Measurements from ENCODE around the gene HOXA3. TPM values are rescaled to one million over a fixed set of nuclear protein-coding genes. Genes with fewer than 3 reads are reported as not detected.

The HOXA3 gene
- total RNA-seq, 1 experiment from 2014 or later: not detected

DNA sequence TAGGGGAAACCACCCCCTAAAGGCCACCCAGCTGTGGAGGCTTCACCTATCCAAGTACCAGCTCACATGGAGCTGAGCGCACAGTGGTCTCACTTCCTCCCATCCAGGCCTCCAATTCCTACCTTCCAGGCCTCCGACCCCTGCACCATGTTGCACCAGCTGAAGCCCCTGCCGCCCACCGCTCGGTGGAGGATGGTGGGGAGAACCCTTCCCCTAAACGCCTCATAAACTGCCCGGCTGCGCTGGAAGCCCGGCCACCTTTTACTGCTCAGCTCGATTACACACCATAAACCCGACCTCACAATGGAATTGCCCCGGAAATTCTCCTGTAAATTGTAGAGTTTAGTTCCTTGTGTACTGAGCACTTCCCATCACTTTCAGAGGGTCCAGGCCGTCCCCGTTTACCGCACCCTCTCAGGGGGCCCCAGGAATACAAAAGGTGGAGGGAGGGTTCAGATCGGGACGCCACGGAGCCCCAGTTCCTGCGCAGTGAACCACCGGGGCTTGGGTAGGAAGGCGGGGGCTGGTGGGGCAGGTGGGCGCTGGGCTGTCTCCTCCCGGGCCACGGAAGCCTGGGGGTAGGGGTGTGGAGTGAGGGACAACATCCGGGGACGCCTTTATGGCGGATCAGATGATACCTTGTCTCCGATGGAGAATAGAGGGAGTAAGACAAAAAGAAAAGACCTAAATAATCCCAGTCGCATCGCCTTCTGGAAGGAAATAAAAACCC lies 5.5 kb upstream of the HOXA3 start:
- no peak for DNase-seq (ENCODE audit: low read depth)

DNA sequence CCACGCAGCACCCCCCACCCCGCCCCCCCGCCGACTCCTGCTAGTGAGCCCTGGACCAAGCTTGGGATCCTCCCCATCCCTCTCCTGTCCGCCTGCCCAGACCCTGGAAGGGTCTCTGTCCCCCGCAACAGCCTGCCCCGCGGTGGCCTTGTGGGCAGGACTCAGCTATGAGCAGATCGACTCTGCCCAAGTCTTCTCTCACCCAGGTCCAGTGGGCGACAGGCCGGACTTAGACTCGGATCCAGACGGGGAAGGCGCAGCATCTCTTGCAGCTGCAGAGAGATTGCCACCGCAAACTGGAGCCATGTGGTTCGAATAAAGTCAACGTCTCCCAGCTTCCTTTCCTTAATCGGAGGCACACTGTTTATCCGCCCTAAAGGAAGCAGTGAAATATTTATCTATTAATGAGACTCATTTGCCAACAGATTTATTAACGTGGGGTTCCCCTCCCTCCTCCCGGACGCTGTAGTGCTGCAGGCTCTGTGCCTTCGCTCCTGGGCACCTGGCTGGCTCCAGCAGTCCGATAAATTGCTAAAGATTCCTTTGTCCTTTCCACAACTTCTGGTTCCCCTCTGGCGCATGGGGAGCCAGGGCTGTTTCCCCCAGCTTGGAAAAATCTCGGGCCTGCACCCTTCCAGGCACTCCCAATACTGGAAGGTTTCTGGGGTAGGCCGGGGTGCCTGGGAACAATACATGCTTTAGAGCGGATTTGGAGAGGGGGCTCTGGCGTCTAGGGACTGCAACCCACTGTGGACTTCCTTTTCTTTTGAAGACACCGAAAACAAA lies 4.7 kb upstream of the HOXA3 start:
- no peak for DNase-seq (ENCODE audit: low read depth)

DNA sequence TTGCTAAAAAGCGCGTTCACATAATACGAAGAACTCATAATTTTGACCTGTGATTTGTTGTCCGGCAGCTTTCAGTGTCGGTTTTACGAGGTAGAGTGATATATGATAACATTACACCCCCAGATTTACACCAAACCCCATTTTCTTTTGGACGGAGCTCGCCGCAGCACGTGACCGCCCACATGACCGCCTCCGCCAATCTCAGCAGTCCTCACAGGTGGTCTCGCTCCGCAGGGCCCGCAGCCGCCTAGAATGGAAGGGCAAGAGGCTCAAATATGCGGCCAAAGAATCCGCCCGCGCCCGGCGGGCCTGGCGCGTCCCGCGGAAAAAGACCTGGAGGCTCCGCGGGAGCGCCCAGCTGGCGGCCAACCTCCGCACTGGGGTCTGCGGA lies 4.1 kb upstream of the HOXA3 start, which contains the start of gene HOXA7:
Gene HOXA7, minus strand, starts transcription at position 168 of the 391 bp plus-strand sequence. Its CDS starts 130 bp downstream, at position 38.
- no peak for DNase-seq (ENCODE audit: low read depth)

DNA sequence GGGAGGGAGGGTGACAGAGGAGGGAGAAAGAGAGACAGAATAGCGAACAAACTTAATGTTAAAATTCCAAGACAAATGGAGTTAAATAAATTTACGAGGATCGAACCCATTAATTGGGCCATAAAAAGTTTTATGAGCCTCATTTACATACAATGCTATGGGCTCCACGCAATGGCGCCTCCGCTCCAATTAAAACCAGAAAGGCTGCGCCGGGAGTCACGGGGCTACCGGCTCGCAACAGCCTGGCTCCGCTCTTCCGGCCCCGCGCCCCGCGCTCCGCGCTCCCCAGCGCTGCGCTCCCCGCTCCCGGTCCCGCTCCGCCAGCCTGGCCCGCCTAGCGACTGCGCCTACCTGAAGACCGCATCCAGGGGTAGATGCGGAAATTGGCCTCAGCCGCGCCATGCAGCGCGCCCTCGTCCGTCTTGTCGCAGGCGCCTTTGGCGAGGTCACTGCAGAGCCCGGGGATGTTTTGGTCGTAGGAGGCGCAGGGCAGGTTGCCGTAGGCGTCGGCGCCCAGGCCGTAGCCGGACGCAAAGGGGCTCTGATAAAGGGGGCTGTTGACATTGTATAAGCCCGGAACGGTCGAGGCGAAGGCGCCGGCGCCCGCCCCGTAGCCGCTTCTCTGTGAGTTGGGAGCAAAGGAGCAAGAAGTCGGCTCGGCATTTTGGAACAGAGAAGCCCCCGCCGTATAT lies 3.6 kb upstream of the HOXA3 start:
- no peak for DNase-seq (ENCODE audit: low read depth)

DNA sequence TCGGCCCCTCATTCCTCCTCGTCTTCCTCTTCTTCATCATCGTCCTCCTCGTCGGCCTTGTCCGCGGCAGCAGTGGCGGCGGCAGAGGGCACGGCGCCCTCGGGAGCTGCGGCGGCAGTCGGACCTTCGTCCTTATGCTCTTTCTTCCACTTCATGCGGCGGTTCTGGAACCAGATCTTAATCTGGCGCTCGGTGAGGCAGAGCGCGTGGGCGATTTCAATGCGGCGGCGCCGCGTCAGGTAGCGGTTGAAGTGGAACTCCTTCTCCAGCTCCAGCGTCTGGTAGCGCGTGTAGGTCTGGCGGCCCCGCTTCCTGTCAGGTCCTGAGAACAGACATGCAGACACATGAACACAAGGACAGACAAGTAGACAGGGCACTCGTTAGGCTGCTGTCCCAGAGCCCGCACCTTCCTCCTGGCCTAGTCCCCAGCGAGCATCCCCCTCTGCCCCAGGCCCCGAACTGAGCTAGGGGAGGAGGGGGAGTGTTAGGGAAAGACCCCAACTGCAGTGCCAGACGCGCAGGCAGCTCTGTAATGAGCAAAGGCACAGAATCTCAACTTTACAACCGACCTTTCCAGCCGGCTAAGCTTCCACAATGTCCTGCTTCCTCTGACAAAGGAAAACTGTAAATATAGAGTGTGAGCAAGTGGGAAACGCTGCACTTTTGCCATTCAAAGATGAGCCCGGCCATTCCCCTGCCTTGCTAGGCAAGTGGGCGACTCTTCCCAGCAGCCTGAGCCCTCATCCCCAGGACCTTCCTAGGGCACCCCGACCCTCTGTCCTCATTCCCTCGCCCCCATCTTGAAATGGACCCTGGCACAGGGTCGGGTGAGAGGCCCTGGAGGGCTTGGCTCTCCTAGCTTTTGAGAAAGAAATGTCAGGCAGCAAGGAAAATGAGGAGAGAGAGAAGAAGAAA lies 2.8 kb upstream of the HOXA3 start:
- DNase-seq (ENCODE audit: low read depth): no peak

DNA sequence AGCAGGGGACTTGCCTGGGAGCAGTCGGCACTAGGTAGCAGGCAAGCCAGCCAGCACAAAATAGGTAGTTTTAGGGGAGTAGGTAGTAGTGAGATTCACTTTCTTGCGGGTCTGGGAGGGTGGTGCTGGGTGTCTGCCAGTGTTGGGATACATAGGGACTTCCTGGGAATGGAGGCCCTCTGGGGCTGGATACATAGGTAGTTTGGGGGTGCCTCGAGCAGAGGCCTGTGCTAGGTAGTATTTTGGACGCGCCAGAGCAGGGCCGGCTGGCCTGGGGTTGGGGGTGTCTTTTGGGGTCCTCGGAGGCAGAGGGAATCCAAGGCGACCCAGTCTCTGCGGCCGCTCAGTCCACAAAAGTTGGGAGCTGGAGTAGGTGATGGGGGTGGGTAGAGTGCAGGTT lies 2.0 kb upstream of the HOXA3 start:
- no peak for DNase-seq (ENCODE audit: low read depth)

DNA sequence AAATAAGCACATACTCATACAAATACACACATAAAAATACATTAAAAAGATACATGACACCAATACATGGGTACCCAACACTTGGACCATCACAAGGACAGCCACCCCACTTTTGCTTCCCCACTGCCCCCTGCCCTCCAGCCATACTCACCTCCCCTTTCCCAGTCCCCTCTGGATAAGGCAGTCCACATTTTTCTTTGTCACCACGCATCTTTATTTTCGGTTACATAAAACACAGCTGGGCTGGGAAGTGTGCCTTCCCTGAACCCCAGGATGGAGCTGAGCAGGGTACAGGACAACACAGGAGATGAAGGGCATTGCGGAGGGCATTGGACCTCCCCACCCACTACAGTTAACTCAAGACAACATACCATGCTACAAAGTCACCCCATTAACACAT lies 1.1 kb upstream of the HOXA3 start:
- DNase-seq (ENCODE audit: low read depth): no peak

DNA sequence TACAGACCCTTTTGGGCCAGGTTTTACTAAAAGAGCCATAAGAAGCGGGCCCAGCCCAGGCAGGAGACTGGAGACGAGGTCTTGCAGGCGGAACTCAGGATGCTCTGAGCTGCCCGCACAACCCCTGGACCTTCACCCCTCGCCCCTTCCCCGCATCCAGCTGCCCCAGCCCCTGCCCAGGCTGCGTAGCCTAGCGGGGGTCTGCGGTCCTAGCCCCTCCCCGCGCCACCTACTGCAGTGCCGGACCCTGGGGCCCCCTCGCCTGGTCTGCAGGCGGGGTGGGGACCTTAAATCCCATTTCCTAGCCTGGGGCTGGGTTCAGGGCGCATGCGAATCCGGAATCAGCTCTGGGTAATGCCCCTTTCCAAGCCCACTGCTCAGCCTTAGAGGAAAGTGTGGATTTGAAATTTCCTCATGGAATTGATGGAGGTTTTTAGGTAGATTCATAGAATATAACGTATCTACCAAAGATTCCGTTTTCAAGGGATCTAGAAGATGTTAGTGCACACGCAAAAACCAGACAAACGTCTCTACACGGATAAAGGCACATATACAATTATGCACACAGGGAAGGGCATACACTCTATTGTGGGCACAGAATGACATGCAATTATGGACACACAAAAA lies 546 bp upstream of the HOXA3 start:
- DNase-seq (ENCODE audit: low read depth): no peak

DNA sequence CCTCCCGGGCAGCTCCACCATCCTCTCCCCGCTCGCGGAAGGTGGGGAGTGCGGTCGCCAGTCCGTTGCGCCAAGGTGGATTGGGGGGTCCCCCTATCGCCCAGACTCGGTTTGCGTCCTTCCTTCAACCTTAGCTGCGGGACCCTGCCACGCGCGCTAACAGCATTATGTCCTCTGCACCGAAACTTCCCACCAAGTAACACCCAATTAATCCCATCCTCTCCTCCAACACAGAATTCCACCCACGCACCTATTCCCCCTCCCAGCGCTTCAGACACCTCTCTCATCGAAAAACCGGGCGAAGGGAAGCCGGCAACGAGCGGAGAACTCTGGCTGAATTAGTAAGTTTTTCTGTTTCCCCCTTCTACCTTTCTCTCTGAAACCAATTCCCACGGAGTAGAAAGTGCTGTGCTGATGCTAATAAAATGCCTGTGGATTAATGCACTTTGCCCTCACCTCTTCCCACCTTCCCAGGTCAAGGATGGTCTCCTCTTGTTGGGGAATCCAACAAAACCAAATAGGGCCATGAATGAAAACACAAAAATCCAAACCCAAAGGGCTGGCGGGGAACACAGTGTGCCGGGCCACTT lies 947 bp downstream of the HOXA3 start:
- no peak for DNase-seq (ENCODE audit: low read depth)

DNA sequence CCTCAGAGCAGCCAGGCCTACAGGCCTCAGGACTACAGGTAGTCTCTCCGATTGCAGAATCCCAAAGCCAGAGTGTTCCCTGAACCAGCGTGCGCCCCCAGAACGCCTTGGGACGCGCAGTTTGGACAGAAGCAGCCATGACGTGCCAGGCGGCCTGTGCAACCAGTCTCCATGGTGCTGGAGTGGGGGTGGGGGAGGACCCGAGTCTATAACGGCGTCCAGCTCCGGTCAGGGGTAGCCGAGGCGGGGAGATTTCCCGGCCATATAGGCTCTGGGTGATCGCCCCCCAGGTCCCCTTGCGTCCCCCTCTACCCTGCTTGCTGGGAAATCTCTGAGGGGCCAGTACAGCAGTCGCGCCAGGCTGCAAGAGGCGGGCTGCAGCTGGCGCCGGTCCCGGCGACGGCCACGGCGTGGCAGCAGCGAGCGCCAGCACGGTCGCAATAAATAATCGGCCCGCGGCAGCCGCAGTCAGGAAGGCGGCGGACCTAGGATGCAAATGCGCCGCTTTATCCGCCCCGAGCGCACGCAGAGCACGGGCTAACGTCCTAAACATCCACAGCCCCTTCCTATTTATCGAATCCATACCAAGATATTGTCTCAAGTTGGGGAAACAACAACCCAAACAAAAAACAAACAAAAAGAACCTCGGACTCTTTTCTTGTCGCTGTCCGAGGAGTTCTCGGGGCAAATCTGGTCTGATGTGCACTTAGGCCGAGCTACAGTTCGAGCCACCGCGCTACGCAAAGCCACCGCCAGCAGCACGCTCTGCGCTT lies 1.6 kb downstream of the HOXA3 start:
- DNase-seq (ENCODE audit: low read depth): peak; percentile 75

DNA sequence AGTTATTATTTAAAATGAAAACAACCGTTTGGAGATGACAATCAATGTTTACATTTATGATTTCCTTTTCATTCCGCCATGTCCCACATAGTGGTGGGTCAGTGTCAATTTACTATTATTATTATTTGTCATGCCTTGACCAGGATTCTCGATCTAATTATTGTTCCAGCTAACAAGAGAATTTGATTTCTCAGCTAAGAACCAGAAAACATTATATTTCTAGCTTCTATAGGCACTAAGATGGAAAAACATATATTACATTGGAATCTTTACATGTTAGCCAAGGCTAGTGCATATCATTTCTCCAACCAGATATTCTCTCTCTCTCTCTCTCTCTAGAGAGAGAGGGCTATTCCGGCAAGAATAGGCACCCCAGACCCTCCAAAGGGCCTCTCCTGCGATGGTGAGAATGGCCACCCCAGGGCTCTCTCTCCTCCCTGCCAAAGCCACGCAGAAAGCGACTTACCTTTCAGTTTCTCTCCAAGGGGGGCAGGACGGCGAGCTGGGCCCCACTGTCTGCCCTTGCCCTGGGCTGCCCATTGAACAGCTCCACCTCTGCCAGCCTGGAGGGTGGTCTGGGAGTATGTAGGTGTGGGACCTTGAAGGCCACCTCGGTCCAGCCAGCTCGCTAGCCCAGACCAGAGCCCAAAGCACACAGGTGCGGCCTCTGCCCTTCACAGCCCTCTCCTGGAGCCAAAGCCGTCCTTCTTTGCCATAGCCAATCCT lies 2.4 kb downstream of the HOXA3 start:
- no peak for DNase-seq (ENCODE audit: low read depth)

DNA sequence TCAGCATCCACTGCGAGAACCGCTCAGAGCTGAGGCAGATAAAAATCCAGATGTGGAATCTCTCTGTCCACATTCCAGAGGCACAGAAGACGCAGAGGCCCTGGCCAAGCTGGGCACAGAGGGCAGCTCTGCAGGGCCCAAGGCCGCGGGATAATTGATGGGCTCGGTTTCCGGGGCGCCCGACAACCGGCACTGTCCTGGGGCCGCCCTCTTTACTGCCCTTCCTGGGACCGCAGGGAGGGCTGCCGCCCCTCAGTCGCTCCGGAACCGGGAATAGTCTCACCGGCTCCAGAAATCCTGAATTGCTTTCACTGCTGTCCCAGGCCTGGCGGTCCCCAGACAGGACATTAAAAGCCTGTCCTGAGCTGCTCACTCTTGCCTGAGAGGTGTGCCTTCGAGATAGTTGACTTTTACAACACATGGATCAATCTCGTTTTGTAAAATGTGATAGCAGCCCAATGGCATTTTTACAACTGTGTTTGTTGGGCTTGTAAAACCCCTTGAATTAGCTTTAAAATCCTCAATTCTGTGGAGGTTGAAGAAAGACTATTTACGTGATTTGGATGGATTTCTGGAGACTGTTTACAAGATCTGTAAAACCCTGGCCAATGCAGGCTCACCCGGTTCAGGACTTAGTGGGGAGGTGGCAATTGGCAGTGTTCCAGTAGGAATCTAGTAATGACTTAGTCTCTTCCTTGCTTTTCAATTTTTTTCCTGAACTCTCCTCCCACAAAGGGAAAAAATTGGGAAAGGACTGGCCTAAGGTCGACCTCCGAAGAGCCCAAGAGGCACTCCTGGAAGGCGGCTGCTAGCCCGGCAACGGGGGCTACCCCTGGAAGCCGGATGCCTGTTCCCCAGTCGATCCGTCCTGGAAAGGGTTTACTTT lies 3.4 kb downstream of the HOXA3 start:
- no peak for DNase-seq (ENCODE audit: low read depth)

DNA sequence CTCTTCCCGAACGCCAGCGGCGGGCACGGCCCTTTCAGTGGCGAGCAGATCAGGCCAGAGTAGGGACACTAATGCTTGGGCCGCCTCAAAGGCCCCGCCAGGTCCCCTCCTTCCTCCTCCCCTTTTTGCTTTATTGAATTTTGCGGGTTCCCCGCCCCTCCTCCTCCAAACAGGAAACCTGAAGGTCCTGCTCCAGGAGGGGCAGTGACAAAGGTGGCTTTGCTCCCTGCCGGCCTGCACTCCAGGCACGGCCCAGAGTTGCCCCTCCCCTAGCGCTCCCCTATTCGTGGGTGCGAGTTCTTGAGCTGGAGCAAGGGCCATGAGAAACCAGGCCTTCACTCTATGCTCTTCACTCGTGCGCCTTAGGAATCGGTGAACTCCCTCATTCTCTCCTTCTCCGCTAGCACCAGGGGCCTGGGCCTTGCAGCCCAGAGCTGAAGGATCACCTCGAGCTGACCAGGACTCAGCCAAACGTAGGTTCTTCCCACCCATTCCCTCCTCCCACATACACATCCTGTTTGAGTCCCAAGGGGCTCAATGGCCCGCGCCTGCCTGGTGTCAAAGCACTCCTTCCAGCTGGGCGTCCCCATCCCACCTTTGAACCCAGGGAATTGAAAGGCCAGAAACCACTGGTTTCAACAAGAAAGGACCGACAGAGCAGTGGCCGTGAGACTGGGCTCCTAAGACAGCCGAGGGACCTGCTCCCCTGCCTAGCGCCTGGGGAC lies 4.2 kb downstream of the HOXA3 start:
- no peak for DNase-seq (ENCODE audit: low read depth)

DNA sequence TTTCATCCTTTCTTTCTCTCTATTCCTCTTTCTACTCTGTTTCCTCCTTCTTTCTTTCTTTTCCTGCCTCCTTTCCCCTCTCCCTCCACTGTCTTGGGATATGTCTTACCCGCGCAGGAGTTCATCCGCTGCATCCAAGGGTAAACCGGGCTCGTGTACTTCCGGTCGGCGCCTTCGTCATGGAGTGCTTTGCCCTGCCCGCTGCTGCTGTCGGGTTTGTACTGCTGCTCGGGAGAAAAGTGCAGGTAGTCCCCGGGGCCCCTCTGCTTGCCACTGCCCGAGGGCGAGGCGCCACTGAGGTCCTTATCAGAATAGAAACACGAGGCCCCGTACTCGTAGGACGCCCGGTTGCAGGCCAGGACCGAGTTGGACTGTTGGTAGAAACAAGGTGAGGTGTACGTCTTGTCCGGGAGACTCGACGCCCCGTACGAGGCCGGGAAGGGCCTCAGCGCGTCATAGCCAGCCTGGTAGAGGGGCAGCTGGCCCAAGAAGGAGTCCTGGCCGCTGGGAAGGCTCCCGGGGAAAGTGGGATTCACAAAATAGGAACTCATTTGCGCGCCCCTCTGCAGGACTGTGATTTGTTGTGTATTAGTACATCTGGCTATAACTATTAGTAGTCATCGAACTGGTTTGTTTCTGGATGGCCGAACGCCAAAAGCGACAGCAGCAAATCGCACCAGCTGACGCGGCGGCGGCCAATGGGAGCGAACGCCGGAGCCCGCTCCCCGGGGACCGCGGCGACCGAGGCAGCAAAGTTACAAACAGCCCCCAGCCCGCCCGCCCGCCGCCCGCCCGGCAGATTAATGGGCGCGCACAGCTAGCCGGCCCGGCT lies 5.0 kb downstream of the HOXA3 start, which contains the start of gene HOXA6:
Gene HOXA6, minus strand, starts transcription at position 576 of the 832 bp plus-strand sequence. Its CDS starts 25 bp downstream, at position 551.
- no peak for DNase-seq (ENCODE audit: low read depth)

DNA sequence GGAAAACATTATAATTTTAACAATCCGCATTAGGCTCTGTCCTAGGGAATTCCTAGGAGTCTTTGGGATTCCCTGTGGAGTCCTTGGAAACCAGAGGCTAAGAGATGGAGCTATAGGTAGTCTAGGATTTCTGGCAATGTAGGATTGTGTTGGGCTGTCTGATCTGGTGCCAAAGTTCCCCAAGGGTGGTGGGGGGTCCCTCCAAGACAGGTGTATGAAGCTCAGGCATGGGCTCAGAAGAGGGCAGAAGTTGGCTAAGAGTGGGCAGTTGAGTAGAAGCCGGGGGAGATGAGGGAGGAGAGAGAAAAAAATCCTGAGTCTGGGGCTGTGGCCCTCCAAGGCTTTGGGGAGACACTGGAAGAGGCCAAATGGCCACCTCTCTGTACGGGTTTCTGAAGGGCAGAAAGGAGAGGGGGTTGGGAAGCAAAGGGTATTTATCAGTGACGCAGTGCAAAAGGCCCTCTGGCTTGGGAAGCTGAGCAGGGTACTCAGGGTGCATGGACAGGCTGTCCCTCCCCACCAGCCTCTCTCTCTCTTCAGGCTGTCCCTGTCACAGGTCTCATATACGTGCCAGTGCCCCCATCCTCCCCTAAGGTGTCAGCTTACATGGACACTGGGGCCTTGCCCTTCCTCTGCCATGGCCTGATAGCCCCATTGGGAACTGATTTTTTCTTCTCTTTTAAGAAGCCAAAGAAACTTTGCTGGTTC lies 5.7 kb downstream of the HOXA3 start:
- DNase-seq (ENCODE audit: low read depth): no peak

All from HT1080 (cell line).